NCI-H1105 treated with DMSO at 0.1 percent for 48 hours (cell line): ENCODE measurements around the gene SPX.

Experiments
- DNase-seq: peaks from one replicate; lab custom pipeline; 2025; lab: John Stamatoyannopoulos, UW

The SPX gene

DNA sequence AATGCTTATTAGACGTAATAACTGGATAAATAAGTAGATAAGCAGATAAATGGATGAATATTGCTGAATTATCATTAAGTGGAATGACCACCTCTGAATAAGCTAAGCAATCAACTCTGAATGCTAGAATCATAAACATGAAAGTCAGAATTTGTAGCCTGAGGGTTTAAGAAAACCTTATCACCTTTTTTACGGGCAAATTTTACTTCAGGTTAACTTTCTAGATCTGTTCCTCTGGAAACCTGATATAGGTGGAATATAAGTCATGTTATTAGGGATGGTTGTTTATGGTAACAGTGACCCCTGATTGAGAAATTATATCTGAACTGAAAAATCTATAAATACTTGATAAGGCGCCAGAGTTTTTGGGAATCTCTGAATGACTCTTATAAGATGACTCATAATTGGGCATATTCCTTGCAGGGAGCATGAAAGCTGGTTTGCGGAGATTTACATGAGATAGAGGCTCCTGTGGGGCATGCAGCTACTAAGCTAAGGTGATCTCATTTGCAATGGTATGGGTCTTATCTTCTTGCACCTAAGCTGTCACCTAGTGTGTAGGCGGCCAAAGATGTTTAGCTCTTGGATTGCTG is 12.1 kb downstream of the SPX start:
- no peak for DNase-seq

DNA sequence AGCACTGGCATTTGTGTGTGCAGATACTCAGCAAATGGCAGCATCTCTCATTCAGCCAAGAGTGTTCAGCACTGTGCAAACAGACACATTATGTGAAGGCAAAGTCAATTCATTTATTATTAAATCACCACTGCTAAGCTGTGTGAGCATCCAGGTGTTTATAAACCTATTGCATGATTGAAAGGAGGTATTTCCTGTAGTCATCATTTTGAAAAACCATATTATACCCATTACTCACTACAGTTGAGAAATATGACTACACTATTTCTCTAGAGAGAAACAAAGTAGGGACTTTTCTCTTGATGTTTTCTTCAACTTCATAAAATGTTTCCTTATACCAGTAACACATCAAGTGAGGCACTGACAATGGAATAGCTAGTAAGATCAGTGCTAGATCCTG is 13.7 kb downstream of the SPX start:
- DNase-seq: peak; percentile 24

GRCh38 chr12:21541773-21542172 is 15.7 kb downstream of the SPX start:
- DNase-seq: peak; percentile 15

GRCh38 chr12:21542403-21542802 is 16.3 kb downstream of the SPX start:
- DNase-seq: no peak

- no peak for DNase-seq
Observed at GRCh38 chr12:21543151-21543550, 17.1 kb downstream of the SPX start.

GRCh38 chr12:21545557-21545956 is 19.5 kb downstream of the SPX start:
- no peak for DNase-seq

DNA sequence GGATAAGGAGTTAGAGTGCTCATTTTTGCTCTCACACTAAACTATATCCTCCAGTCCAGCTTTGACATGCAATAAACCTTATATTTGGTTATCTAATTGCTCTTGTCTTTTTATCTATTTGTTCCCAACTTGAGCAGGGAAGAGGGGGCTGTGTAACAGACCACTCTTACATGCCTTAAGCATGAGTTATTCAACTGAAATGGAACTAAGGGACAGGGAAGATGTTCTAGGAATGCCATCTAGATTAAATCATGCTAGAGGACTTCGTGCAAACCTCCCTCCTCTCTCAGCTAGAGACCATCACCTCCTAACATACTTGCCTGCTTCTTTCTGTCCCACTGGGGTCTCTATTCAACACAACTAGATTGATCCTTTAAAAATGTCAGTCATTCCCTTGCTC is 20.6 kb downstream of the SPX start:
- DNase-seq: no peak

- DNase-seq: no peak
Observed at GRCh38 chr12:21547437-21547836, 21.3 kb downstream of the SPX start.

- DNase-seq: no peak
Observed at GRCh38 chr12:21551841-21552465, 25.9 kb downstream of the SPX start.

DNA sequence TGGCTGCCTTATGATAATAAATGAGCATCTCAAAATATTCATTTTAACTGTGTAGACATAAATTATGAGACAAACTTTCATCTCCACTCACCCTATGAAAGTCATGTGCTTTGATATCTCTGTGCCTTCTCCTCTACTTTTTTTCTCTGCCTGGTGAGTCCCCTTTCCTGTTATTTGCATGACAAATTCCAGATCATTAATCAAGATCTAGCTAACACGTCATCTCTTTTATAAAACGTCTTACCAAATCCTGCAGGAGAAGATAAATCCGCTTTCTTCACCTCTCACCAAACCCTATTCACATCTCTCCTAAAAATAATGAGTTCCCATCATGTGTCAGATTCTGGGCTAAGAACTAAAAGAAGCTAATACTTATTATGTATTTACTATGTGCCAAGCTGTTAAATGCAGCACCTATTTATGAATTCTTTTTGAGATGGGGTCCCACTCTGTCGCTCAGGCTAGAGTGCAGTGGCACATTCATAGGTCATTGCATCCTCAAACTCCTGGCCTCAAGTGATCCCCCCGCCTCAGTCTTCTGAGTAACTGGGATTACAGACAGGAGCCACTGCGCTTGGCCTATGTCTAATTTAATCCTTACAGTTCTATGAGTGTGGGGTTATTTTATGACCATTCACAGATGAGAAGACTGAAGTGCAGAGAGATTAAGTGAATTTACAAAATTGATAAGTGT is 26.7 kb downstream of the SPX start:
- DNase-seq: no peak

DNA sequence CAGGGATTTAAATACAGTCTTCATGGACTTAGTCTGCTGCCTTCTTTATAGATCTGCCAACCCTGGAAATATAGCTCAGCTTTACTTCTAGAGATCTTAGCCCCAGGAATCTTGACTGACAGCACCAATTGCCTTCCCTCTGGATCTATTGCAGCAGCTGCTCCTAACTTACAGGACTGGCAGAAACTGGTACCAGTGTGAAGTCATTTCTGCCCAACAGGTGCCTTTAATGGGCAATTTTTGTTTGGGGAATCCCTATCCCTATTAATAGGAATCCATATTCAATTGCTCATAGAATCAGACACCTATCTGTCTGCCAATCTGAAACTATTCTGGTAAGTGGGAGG is 27.2 kb downstream of the SPX start:
- DNase-seq: no peak

- DNase-seq: no peak
Observed at GRCh38 chr12:21558100-21558679, 32.1 kb downstream of the SPX start.

DNA sequence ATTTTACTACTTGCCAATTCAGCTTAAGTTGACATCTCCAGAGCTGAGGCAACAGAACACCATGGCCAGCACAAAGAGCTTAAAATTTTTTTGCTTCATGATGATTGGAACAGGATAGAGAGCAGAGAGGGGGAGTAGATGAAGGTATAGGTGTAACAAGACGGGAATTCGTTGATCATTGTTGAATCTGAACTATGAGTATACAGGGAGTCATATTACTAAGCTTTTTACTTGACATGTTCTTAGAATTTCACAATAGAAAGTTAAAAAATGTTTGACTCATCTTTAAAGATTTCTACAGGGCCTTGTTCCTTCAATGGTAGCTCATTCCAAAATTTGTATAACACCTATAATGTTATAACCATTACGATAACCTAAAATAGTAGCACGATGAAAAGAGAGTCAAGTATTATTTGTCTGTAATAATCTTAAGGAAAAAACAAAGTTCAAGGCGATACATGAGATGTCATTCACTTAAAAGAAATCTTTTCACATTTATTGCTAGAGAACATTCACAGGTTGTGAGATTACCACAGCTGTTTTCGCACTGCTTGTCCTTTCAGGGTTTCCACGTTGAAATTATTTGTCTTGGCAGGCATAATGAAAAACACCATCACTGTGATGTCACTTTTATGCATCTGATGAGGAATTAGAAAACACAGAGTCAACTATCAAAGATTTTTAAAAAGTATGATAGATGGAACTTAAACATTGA is 33.9 kb downstream of the SPX start:
- DNase-seq: no peak

DNA sequence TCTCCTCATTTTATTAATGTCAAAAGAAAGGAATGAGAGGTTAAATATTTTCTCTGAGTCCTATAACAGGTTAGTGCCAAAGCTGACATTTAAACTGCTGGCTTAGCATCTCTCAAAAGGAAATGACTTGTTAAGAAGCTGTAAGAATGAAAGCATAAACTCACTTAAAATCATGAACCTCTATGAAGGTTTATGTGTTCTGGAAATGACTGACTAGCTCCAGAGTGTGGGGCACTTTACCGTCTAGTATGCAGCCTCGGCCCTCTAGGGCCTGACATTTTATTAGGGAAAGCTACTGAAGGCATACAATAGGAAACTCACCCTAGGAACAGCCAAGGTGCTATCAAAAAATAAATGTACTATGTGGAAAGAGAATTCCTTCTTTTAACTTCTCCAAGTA is 35.1 kb downstream of the SPX start:
- DNase-seq: no peak

- no peak for DNase-seq
Observed at GRCh38 chr12:21562859-21563258, 36.8 kb downstream of the SPX start.

DNA sequence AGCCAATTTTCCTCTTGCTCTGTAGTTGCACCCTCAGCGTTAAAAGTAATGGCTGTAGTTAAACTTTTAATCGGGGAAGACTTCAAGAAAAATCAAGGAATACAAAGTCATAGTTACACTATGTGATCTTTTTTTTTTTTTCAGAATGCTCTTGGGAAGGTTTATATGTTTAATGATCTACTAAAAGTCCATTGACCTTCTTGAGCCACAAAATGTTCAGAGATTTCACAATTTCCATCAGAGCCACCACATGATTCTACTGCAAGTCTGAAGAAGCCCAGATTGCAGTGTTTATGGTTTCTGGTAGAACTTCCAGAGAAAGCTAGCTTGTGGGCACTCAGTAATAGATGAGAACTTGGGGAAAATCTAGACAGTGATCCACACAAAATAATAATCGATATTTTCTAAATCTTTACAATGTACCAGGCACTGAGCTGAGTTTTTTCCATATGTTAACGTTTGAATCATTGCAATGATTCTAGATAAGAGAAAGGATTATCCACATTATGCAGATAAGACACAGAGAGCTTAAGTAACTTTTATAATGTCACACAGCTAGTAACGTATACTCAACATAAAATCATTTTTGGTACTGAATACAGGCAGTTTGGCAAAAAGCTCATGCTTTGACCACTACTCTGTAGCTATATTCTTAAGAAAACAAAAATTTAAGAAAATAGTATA is 40.3 kb downstream of the SPX start:
- no peak for DNase-seq

DNA sequence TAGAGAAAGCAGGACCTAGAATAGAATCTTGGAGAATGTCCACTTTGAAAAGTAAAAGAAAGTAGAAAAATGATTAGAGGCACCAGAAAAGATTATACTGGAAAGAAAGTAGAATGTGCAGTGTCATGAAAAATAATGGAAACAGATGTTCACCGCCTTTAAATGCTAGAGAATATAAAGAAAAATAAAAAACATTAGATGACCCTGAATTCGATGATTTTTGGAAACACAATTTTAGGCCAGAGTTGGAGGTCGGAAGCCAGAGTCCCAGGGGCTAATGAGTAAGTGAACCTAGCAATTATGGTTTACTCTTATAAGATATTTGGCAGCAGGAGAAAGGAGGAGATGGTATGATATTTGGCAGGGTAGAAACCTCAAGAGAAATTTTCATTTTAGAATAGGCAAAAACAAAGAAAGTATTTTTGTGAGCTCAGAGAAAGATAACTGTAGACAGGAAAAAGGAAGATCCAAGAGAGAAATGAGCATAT is 40.9 kb downstream of the SPX start:
- no peak for DNase-seq

DNA sequence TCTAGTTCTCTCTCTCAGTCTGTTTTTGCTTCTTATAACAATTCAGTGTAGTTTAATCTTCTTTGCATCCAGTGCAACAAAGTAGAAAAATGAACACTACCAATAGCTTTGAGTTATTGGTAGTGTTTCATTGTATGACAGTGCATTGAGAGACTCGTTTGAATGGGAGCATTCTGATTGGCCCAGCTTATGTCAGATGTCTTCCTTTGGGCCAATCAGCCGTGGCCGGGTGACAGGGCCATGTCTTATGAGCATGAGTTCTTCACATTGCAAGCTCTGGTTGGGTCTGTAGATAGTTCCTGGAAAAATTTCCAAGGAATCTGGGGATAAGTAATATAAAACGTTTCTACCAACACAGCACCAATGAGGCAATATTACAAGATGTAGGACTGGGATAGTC is 42.0 kb downstream of the SPX start:
- no peak for DNase-seq

DNA sequence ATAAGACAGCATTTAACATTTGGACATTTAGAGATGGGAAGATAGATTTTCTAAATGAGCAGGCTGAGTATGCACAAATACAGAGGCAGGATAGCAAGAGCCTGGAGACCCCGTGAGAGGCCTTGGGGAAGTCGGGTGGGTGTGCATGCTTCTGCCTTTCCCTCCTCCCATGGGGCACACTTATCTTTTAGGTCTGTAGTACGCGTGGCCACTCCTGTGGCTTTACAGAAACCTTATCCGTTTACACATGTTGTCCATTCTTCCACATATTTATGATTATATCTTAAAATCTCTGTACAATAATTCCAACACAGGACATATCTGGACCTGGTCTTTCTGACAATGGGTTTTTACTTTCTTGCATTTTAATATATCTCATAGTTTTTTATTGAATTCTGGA is 45.0 kb downstream of the SPX start:
- no peak for DNase-seq

DNA sequence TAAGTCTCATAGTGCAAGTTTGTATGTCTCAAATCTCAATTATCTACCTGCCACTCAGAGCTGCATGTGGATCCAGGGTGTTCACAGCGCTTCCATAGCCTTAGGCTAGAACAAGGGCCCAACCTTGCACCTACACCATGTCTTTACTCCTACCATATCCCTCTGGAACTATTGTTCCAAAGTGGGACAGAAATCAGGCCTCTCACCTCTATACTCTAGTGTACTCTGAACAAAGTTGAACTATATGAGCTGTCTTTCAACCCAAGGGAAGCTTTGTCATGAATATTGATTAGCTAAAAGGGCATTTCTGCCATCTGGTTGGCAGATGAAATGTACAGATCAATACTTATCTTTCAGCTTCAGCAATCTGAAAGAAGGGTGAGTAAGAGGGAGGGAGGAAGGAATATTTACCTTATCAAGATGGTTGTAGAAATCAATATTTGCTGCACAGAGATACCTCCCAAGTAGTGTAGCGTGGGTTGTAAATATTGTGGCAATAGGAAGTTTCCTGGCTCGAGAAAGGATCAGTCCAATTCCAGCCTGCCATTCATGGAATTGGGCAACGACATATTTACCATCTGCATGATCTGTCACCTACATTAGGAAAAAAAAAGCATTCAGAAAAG is 47.8 kb downstream of the SPX start:
- DNase-seq: no peak

- no peak for DNase-seq
Observed at GRCh38 chr12:21576431-21576830, 50.3 kb downstream of the SPX start.

- no peak for DNase-seq
Observed at GRCh38 chr12:21577516-21577915, 51.4 kb downstream of the SPX start.
